CD14-positive monocyte (primary cell): Measurements from ENCODE around the gene SLC39A1. TPM values are rescaled to one million over a fixed set of nuclear protein-coding genes. Genes with fewer than 3 reads are reported as not detected.

Experiments used
- DNase-seq, 3 donors: peaks; one replicate each; pipeline ENCODE4 v3.0.0-alpha.2; 2011 to 2022
- H2AFZ ChIP-seq: 2 replicates; pipeline ENCODE4 v1.6.0; 2012; ENCODE audit warnings: mild to moderate bottlenecking, low read depth, low read length, inconsistent platforms; ENCODE audit not compliant: insufficient read depth, poor library complexity, severe bottlenecking
- H3K27ac ChIP-seq, 2 donors: 1 replicate in 1 of 2; 2 replicates in 1 of 2; pipeline ENCODE4 v1.5.1; 2012 to 2013; ENCODE audit warnings: low read length in 2 of 2, control low read depth in 1 of 2, inconsistent platforms in 1 of 2, low read depth in 1 of 2, mild to moderate bottlenecking in 1 of 2
- H3K27me3 ChIP-seq, 2 donors: one replicate each; pipeline versions ENCODE4 v1.6.0 to v1.6.1; 2011 to 2013; ENCODE audit warnings: low read length in 2 of 2; ENCODE audit not compliant: control insufficient read depth in 2 of 2, insufficient read depth in 2 of 2
- H3K36me3 ChIP-seq, 2 donors: replicated peaks in 1 of 2; 1 replicate in 1 of 2; 2 replicates in 1 of 2; pipeline versions ENCODE4 v1.5.1 to v1.6.1; 2012 to 2013; ENCODE audit warnings: low read length in 2 of 2, control low read depth in 1 of 2, inconsistent platforms in 1 of 2, mild to moderate bottlenecking in 1 of 2; ENCODE audit not compliant: insufficient read depth in 2 of 2, control insufficient read depth in 1 of 2
- H3K4me1 ChIP-seq, 2 donors: 1 replicate in 1 of 2; 2 replicates in 1 of 2; pipeline versions ENCODE4 v1.5.1 to v1.6.1; 2012 to 2013; ENCODE audit warnings: low read length in 2 of 2, control low read depth in 1 of 2, inconsistent platforms in 1 of 2, mild to moderate bottlenecking in 1 of 2, moderate library complexity in 1 of 2; ENCODE audit not compliant: insufficient read depth in 2 of 2, control insufficient read depth in 1 of 2
- H3K4me2 ChIP-seq: replicated peaks from 2 replicates; pipeline ENCODE3; 2012; ENCODE audit warnings: low read length, moderate library complexity, mild to moderate bottlenecking; ENCODE audit not compliant: poor library complexity, severe bottlenecking; ENCODE audit errors: extremely low read depth
- H3K4me3 ChIP-seq, 3 experiments: fragments of 200-600 bp in 1 of 3; sonication (generic) in 1 of 3; replicated peaks in 1 of 3; 1 replicate in 2 of 3; 2 replicates in 1 of 3; pipeline ENCODE4 v1.5.1; 2011 to 2013; ENCODE audit warnings: low read length in 3 of 3, mild to moderate bottlenecking in 3 of 3, control low read depth in 2 of 3, low read depth in 2 of 3, inconsistent platforms in 1 of 3, moderate library complexity in 1 of 3
- H3K79me2 ChIP-seq: 2 replicates; pipeline ENCODE4 v1.6.0; 2012; ENCODE audit warnings: mild to moderate bottlenecking, control low read depth, inconsistent platforms, low read length, moderate library complexity; ENCODE audit not compliant: insufficient read depth
- H3K9ac ChIP-seq: 2 replicates; pipeline ENCODE4 v1.6.0; 2017; ENCODE audit warnings: low read length, mild to moderate bottlenecking; ENCODE audit not compliant: insufficient read depth, poor library complexity, severe bottlenecking
- H3K9me3 ChIP-seq, 2 donors: replicated peaks in 1 of 2; 1 replicate in 1 of 2; 2 replicates in 1 of 2; pipeline versions ENCODE4 v1.5.1 to v1.6.1; 2012 to 2013; ENCODE audit warnings: low read length in 2 of 2, control low read depth in 1 of 2; ENCODE audit not compliant: control insufficient read depth in 1 of 2, insufficient read depth in 1 of 2
- H4K20me1 ChIP-seq: 2 replicates; pipeline ENCODE4 v1.6.0; 2012; ENCODE audit warnings: mild to moderate bottlenecking, low read length, control low read depth, moderate library complexity; ENCODE audit not compliant: insufficient read depth
- H3K27ac Mint-ChIP-seq, 7 donors: one replicate each; pipeline ENCODE4 v1.8.0; 2020; ENCODE audit warnings: mild to moderate bottlenecking in 7 of 7, mixed read lengths in 7 of 7, moderate library complexity in 6 of 7, inconsistent platforms in 2 of 7
- H3K27me3 Mint-ChIP-seq, 3 donors: one replicate each; pipeline ENCODE4 v1.8.0; 2021 to 2022; ENCODE audit warnings: low read depth in 3 of 3, mild to moderate bottlenecking in 3 of 3, mixed read lengths in 3 of 3, moderate library complexity in 3 of 3, inconsistent platforms in 1 of 3
- H3K36me3 Mint-ChIP-seq, 2 donors: one replicate each; pipeline ENCODE4 v1.8.0; 2020; ENCODE audit warnings: mixed read lengths in 2 of 2, inconsistent platforms in 1 of 2, mild to moderate bottlenecking in 1 of 2
- H3K4me1 Mint-ChIP-seq: one replicate; pipeline ENCODE4 v1.8.0; 2020; ENCODE audit warnings: mild to moderate bottlenecking, mixed read lengths
- H3K4me3 Mint-ChIP-seq, 2 donors: one replicate each; pipeline ENCODE4 v1.8.0; 2020; ENCODE audit warnings: mild to moderate bottlenecking in 2 of 2, mixed read lengths in 2 of 2, moderate library complexity in 1 of 2
- H3K9me3 Mint-ChIP-seq, 7 donors: one replicate each; pipeline ENCODE4 v1.8.0; 2020 to 2022; ENCODE audit warnings: mixed read lengths in 7 of 7, mild to moderate bottlenecking in 6 of 7, moderate library complexity in 6 of 7, inconsistent platforms in 2 of 7
- WGBS: methylation state at CpG from one replicate; pipeline ENCODE4 v1.1.5; 2013; ENCODE audit warnings: missing lambda C conversion rate; ENCODE audit not compliant: insufficient coverage; 5-methylcytosine and 5-hydroxymethylcytosine counted together
- intact Hi-C, 2 donors: fragments of 100-400 bp; cut with micrococcal nuclease; formaldehyde crosslinking; loops; one replicate each; pipeline versions ENCODE4 v1.15.0 to v1.15.1; 2023
- polyA plus RNA-seq, 3 donors: library from polyadenylated mRNA; depleted of rRNA in 1 of 3; unstranded in 2 of 3; stranded (reverse) in 1 of 3; fragments of 300-500 nt in 2 of 3; fragments of >200 nt in 1 of 3; fragmentation: Illumina TruSeq in 2 of 3; gene quantifications; 1 replicate in 2 of 3; 2 replicates in 1 of 3; pipeline ENCODE4 v1.2.3, GENCODE V29; 2012 to 2021
- TF ChIP-seq, protein P1 (sequence below): fragments of 200-600 bp; IDR thresholded peaks from one replicate; pipeline ENCODE4 v1.8.0; 2022; ENCODE audit warnings: antibody characterized with exemption, mild to moderate bottlenecking

Gene SLC39A1
- polyA plus RNA-seq, 3 donors, result 37.6 to 83.1 (median 82.1) TPM

DNA sequence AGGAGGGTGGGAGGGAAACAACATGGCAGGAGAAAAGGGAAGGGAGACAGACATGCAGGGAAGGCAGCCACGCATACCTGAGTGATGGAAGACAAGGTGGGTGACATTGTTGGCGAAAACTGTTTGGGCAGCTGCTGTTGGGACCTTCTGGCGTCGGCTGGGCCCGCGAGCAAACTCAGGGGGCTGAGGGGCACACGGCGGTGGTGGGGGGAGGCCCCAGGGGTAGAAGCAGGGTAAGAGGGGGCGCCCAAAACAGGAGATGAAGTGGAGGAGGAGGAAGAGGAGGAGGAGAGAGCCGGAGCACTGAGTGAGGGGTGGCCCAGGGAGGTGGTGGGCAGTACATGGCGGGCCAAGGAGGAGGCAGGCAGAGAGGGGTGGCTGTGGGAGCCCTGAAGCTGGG lies 12.2 kb downstream of the SLC39A1 start:
- Mint-ChIP-seq H3K27me3 (peaks cover 0 to 2% (median 1%) of the 10 kb centered on the region in 3 donors), H3K4me1 (peaks cover 36% of the 10 kb centered on the region), H3K36me3 (peaks cover 65 to 76% of the 10 kb centered on the region in 2 donors), H3K4me3 (no peak overlapping the region), H3K27ac (peak overlapping the region in 1 of 7 donors; percentile 58), H3K9me3 (no peaks in the 10 kb centered on the region)
- H3K9me3 ChIP-seq, result no peaks in the 10 kb centered on the region
- no peak overlapping the region for H2AFZ ChIP-seq
- H3K9ac ChIP-seq, result no peak overlapping the region
- WGBS, result 99% methylated on average over 11 of the region's 11 CpGs
- intact Hi-C loops, result no loop called here
- peaks cover 25 to 29% of the 10 kb centered on the region in 2 donors for H3K4me1 ChIP-seq
- H4K20me1 ChIP-seq, result peaks cover 49% of the 10 kb centered on the region
- no peak overlapping the region for H3K4me2 ChIP-seq
- peaks cover 70 to 75% of the 10 kb centered on the region in 2 donors for H3K36me3 ChIP-seq
- no peak overlapping the region for H3K4me3 ChIP-seq
- TF ChIP-seq, protein P1, sequence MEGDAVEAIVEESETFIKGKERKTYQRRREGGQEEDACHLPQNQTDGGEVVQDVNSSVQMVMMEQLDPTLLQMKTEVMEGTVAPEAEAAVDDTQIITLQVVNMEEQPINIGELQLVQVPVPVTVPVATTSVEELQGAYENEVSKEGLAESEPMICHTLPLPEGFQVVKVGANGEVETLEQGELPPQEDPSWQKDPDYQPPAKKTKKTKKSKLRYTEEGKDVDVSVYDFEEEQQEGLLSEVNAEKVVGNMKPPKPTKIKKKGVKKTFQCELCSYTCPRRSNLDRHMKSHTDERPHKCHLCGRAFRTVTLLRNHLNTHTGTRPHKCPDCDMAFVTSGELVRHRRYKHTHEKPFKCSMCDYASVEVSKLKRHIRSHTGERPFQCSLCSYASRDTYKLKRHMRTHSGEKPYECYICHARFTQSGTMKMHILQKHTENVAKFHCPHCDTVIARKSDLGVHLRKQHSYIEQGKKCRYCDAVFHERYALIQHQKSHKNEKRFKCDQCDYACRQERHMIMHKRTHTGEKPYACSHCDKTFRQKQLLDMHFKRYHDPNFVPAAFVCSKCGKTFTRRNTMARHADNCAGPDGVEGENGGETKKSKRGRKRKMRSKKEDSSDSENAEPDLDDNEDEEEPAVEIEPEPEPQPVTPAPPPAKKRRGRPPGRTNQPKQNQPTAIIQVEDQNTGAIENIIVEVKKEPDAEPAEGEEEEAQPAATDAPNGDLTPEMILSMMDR, result no peak
- H3K79me2 ChIP-seq, result peaks cover 56% of the 10 kb centered on the region
- no peak overlapping the region for H3K27ac ChIP-seq
- H3K27me3 ChIP-seq, result no peaks in the 10 kb centered on the region
- no peak for DNase-seq

DNA sequence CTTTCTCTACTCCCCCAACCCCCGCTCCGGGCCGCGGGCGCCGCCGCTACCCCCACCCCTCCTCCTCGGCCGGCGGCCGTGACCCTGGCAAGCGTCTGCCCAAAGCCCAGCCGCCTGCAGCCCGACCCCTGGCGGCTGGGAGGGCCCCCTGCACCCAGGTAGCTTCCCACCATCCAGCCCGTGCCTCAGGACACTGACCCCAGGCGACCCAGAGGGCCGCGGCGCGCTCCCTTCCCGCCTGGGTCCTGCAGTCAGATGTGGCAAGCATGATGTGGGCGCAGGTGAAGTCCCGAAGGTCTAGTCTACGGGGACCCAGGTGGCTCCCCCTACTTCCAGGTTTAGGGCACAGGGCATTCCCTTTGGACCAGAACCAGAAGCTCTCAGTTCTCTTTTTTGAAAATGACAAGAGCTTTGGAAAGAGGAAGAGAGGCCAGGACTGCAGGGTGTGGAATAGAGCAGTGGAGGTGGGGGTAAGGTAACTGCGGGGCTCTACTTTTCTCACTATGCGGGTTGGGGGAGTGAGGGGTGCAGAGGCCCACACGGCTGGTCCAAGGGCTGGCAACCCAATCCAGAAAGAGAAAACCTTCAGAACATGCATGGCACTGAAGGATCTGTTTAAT lies 16.6 kb downstream of the SLC39A1 start, which contains the start of gene DENND4B:
TSS of gene DENND4B (minus strand) at position 97 of the 620 bp plus-strand sequence. CDS start 2,344 bp downstream, outside the sequence.
- H3K4me1 Mint-ChIP-seq, result peaks cover 55% of the 10 kb centered on the region
- WGBS, result 0% methylated on average over 26 of the region's 28 CpGs

More for the DNA sequence above, 16.6 kb downstream of the SLC39A1 start, which contains the start of gene DENND4B:
- no peaks in the 10 kb centered on the region for H3K27me3 ChIP-seq
- peak within 1 kb of the TSS; percentile 70 to 83 (median 83) for H3K4me3 ChIP-seq
- H3K4me1 ChIP-seq, result peaks cover 54 to 57% of the 10 kb centered on the region in 2 donors
- Mint-ChIP-seq H3K36me3 (peaks cover 58 to 62% of the 10 kb centered on the region in 2 donors), H3K9me3 (no peaks in the 10 kb centered on the region), H3K4me3 (peak within 1 kb of the TSS; percentile 83 to 93), H3K27me3 (peaks cover 0 to 2% (median 0%) of the 10 kb centered on the region in 3 donors), H3K27ac (peak within 1 kb of the TSS; percentile 98 to 100 (median 100))
- peaks cover 59 to 61% of the 10 kb centered on the region in 2 donors for H3K36me3 ChIP-seq
- peak within 1 kb of the TSS; percentile 7 for H2AFZ ChIP-seq
- intact Hi-C loops, result loop anchor here in 1 of 2 donors (2.0 kb wide), 1 partner anchor 16 kb away; the partner anchor contains the start of gene SLC39A1
- peak within 1 kb of the TSS; percentile 94 for H3K9ac ChIP-seq
- peaks cover 18% of the 10 kb centered on the region for H4K20me1 ChIP-seq
- TF ChIP-seq, protein P1, result peak; percentile 94
- peak within 1 kb of the TSS; percentile 100 for H3K27ac ChIP-seq
- H3K9me3 ChIP-seq, result no peaks in the 10 kb centered on the region
- peak; percentile 79 to 86 (median 85) for DNase-seq
- H3K4me2 ChIP-seq, result peak within 1 kb of the TSS; percentile 83
- peaks cover 49% of the 10 kb centered on the region for H3K79me2 ChIP-seq
